Neural crest cell (in vitro differentiated cells): Measurements from ENCODE around the gene IRF8. TPM values are rescaled to one million over a fixed set of nuclear protein-coding genes. Genes with fewer than 3 reads are reported as not detected.
"Not testable (repeated sequence)": the region's sequence is repeated elsewhere in the genome, so short reads cannot be mapped to it uniquely, and the experiment has no call there.

Experiments used
- DNase-seq: peaks from one replicate; pipeline ENCODE4 v3.0.0; 2021; ENCODE audit warnings: low read depth, mixed read lengths, low spot score
- H3K27ac Mint-ChIP-seq: one replicate; pipeline ENCODE4 v1.8.0; 2021; ENCODE audit warnings: mild to moderate bottlenecking, mixed read lengths; ENCODE audit not compliant: unreplicated experiment
- H3K27me3 Mint-ChIP-seq: 2 replicates; pipeline ENCODE4 v1.8.0; 2021; ENCODE audit warnings: low read depth, mild to moderate bottlenecking, mixed read lengths
- H3K36me3 Mint-ChIP-seq: 2 replicates; pipeline ENCODE4 v1.8.0; 2021; ENCODE audit warnings: low read depth, mild to moderate bottlenecking, mixed read lengths
- H3K4me1 Mint-ChIP-seq: 2 replicates; pipeline ENCODE4 v1.8.0; 2021; ENCODE audit warnings: mixed read lengths
- H3K4me3 Mint-ChIP-seq: one replicate; pipeline ENCODE4 v1.8.0; 2021; ENCODE audit warnings: mild to moderate bottlenecking, mixed read lengths
- H3K9me3 Mint-ChIP-seq: 2 replicates; pipeline ENCODE4 v1.8.0; 2021; ENCODE audit warnings: mixed read lengths
- total RNA-seq: library from RNA; stranded (reverse); gene quantifications from 2 replicates; pipeline ENCODE4 v1.2.1, GENCODE V29; 2021
- TF ChIP-seq, protein P1 (sequence below): fragments of 200-600 bp; sonication (generic); conservative IDR thresholded peaks from 2 replicates; pipeline ENCODE4 v1.5.0; 2021; ENCODE audit warnings: antibody characterized with exemption, mild to moderate bottlenecking

The IRF8 gene
- total RNA-seq, 1 donor from 2014 or later: 0.19 TPM

GRCh38 chr16:85853547-85854545 is 45.1 kb upstream of the IRF8 start:
- Mint-ChIP-seq H3K27me3 (peaks cover 41% of the 10 kb centered on the region), H3K36me3 (no peaks in the 10 kb centered on the region), H3K9me3 (no peaks in the 10 kb centered on the region), H3K4me3 (no peak overlapping the region), H3K27ac (no peak overlapping the region), H3K4me1 (no peaks in the 10 kb centered on the region)
- no peak for DNase-seq
- TF ChIP-seq, protein P1, sequence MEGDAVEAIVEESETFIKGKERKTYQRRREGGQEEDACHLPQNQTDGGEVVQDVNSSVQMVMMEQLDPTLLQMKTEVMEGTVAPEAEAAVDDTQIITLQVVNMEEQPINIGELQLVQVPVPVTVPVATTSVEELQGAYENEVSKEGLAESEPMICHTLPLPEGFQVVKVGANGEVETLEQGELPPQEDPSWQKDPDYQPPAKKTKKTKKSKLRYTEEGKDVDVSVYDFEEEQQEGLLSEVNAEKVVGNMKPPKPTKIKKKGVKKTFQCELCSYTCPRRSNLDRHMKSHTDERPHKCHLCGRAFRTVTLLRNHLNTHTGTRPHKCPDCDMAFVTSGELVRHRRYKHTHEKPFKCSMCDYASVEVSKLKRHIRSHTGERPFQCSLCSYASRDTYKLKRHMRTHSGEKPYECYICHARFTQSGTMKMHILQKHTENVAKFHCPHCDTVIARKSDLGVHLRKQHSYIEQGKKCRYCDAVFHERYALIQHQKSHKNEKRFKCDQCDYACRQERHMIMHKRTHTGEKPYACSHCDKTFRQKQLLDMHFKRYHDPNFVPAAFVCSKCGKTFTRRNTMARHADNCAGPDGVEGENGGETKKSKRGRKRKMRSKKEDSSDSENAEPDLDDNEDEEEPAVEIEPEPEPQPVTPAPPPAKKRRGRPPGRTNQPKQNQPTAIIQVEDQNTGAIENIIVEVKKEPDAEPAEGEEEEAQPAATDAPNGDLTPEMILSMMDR: no peak

DNA sequence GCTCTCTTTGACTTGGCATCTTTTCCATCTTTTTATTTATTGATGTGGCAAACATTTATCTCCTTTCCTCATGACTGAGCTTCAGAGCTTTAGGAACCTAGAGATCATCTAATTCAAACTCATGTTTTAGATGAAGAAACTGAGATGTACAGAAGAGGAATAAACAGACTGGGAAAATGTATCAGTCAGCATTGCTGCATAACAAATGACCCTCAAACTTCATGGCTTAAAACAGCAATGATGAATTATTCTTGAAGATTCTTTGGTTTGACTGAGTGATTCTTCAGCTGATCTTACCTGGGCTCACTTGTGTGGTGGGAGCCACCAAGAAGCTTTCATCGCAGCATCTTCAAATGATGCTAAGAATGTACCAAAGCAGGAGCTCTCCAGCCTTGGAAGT is 44.0 kb upstream of the IRF8 start:
- Mint-ChIP-seq H3K27me3 (peaks cover 43% of the 10 kb centered on the region), H3K4me1 (no peaks in the 10 kb centered on the region), H3K27ac (no peak overlapping the region), H3K9me3 (no peaks in the 10 kb centered on the region), H3K36me3 (no peaks in the 10 kb centered on the region), H3K4me3 (no peak overlapping the region)
- DNase-seq: no peak
- TF ChIP-seq, protein P1: no peak

DNA sequence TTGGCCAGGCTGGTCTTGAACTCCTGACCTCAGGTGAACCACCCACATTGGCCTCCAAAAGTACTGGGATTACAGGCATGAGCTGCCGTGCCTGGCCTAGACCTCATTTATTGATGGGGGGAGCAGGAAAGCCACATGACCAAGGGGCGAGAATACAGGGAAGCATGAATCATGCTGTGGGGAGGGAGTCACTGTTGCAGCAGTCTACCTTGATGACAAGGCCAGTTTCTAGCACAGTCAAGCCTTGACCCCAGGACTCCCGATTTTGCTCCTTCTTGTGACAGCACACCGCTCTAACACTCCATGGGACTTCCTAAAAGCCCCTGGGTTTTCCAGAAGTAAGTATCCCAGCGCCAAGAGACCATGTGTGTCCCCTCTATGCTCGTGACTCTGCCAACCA is 42.9 kb upstream of the IRF8 start:
- TF ChIP-seq, protein P1: no peak
- DNase-seq: no peak
- no peak overlapping the region for H3K4me3 Mint-ChIP-seq
- H3K36me3 Mint-ChIP-seq: no peaks in the 10 kb centered on the region
- H3K27ac Mint-ChIP-seq: no peak overlapping the region
- no peaks in the 10 kb centered on the region for H3K4me1 Mint-ChIP-seq
- H3K27me3 Mint-ChIP-seq: peaks cover 40% of the 10 kb centered on the region
- no peaks in the 10 kb centered on the region for H3K9me3 Mint-ChIP-seq

GRCh38 chr16:85856585-85856984 is 42.4 kb upstream of the IRF8 start:
- H3K4me3 Mint-ChIP-seq: no peak overlapping the region
- no peaks in the 10 kb centered on the region for H3K4me1 Mint-ChIP-seq
- no peak overlapping the region for H3K27ac Mint-ChIP-seq
- no peaks in the 10 kb centered on the region for H3K36me3 Mint-ChIP-seq
- no peak for DNase-seq
- TF ChIP-seq, protein P1: no peak
- no peaks in the 10 kb centered on the region for H3K9me3 Mint-ChIP-seq
- H3K27me3 Mint-ChIP-seq: peaks cover 37% of the 10 kb centered on the region

- TF ChIP-seq, protein P1: no peak
- peaks cover 37% of the 10 kb centered on the region for H3K27me3 Mint-ChIP-seq
- no peaks in the 10 kb centered on the region for H3K36me3 Mint-ChIP-seq
- no peaks in the 10 kb centered on the region for H3K9me3 Mint-ChIP-seq
- H3K4me1 Mint-ChIP-seq: no peaks in the 10 kb centered on the region
- no peak overlapping the region for H3K4me3 Mint-ChIP-seq
- no peak for DNase-seq
- H3K27ac Mint-ChIP-seq: no peak overlapping the region
Observed at GRCh38 chr16:85857406-85857805, 41.6 kb upstream of the IRF8 start.

DNA sequence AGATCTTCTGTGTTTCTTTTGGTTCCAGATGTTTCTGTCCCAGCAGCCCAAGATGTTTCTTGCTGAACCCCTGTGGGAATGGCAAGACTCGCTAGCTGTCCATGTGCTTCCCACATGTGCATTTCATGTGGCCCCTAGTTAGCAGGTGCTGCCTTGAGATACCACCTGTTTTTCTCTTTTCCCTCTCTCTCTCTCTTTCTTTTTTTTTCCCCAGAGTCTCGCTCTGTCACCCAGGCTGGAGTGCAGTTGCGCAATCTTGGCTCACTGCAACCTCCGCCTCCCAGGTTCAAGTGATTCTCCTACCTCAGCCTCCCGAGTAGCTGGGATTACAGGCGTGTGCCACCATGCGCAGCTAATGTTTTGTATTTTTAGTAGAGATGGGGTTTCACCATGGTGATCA is 40.4 kb upstream of the IRF8 start:
- not testable (repeated sequence) for DNase-seq, H3K4me3 Mint-ChIP-seq, H3K27ac Mint-ChIP-seq, H3K9me3 Mint-ChIP-seq, H3K4me1 Mint-ChIP-seq, H3K36me3 Mint-ChIP-seq
- peaks cover 37% of the 10 kb centered on the region for H3K27me3 Mint-ChIP-seq
